Uterus (tissue), 4 donors: Measurements from ENCODE around the gene SLC44A4. TPM values are rescaled to one million over a fixed set of nuclear protein-coding genes. Genes with fewer than 3 reads are reported as not detected.
A peak's percentile ranks its signal among the peaks of the same experiment; 100 is the strongest.
"Not testable (repeated sequence)": the region's sequence is repeated elsewhere in the genome, so short reads cannot be mapped to it uniquely, and the experiment has no call there.

Experiments
- DNase-seq, 2 donors: peaks; one replicate each; pipeline ENCODE4 v3.0.0-alpha.2; 2019 to 2020
- H3K27ac ChIP-seq, 2 donors: fragments of 200-600 bp; sonication (generic); 1 replicate in 1 of 2; 2 replicates in 1 of 2; pipeline ENCODE4 v1.5.1; 2016 to 2018
- H3K27me3 ChIP-seq, 2 donors: fragments of 200-600 bp; sonication (generic); one replicate each; pipeline ENCODE4 v1.5.1; 2018 to 2019; ENCODE audit warnings: control low read depth in 1 of 2
- H3K36me3 ChIP-seq, 2 donors: fragments of 200-600 bp; sonication (generic); one replicate each; pipeline ENCODE4 v1.5.1; 2019; ENCODE audit warnings: control low read depth in 1 of 2
- H3K4me1 ChIP-seq, 2 donors: fragments of 200-600 bp; sonication (generic); one replicate each; pipeline ENCODE4 v1.5.1; 2018 to 2019; ENCODE audit warnings: control low read depth in 1 of 2
- H3K4me3 ChIP-seq, 2 donors: fragments of 200-600 bp; sonication (generic); 1 replicate in 1 of 2; 2 replicates in 1 of 2; pipeline ENCODE4 v1.5.1; 2018 to 2019; ENCODE audit warnings: mild to moderate bottlenecking in 1 of 2
- H3K9me3 ChIP-seq, 2 donors: fragments of 200-600 bp; sonication (generic); one replicate each; pipeline ENCODE4 v1.5.1; 2019; ENCODE audit warnings: control low read depth in 1 of 2
- POLR2A ChIP-seq, 2 donors: fragments of 450-650 bp; IDR thresholded peaks; one replicate each; pipeline ENCODE4 v1.6.1; 2016; ENCODE audit warnings: antibody characterized with exemption in 2 of 2, mild to moderate bottlenecking in 1 of 2, moderate library complexity in 1 of 2
- intact Hi-C: fragments of 100-400 bp; cut with DNase I; formaldehyde crosslinking; loops from one replicate; pipeline ENCODE4 v1.15.1; 2023; ENCODE audit warnings: low total_unique reads
- total RNA-seq, 4 donors: library from RNA; depleted of rRNA in 3 of 4; stranded (reverse); fragments of >200 nt in 3 of 4; gene quantifications; one replicate each; pipeline versions ENCODE4 v1.1.0 to v1.2.4, GENCODE V29; 2014 to 2023
- TF ChIP-seq, protein P1 (sequence below), 4 experiments: fragments of 200-600 bp in 2 of 4; fragments of 450-650 bp in 2 of 4; sonication (generic) in 2 of 4; IDR thresholded peaks; one replicate each; pipeline ENCODE4 v1.5.1; 2016 to 2019; ENCODE audit warnings: antibody characterized with exemption in 4 of 4, mild to moderate bottlenecking in 2 of 4, moderate library complexity in 1 of 4
- donor health status: DM: yes; HTN: yes; CAD: no.

SLC44A4 gene
- total RNA-seq, 4 donors from 2014 or later = 5.0 to 46.1 (median 5.8) TPM

DNA sequence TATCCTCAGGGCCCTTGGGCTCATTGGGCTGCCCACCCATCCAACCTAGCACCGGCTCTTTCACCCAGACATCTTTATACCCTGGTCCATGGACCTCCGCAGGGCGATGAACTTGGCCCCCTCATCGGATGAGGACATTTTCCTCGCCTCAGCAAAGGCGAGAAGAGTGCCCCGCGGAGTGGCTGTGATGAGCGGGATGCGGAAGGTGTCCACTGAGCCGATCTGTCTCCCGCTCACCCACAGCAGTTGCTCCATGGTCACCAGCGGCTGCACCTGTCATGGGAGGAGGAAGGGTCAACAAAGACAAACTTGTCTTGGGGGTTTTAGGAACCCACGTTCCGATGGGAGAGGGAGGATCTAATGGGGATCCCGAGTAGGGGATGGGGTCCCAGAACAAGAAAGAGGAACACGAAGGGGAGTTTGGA is 16.9 kb downstream of the SLC44A4 start:
- Histone ChIP-seq H3K9me3 (no peaks in the 10 kb centered on the region), H3K4me1 (peaks cover 0 to 4% of the 10 kb centered on the region in 2 donors), H3K27ac (peak overlapping the region; percentile 92 to 95), H3K36me3 (no peaks in the 10 kb centered on the region), H3K27me3 (no peaks in the 10 kb centered on the region), H3K4me3 (peak overlapping the region; percentile 67 to 90)
- DNase-seq = no peak
- no peak for TF ChIP-seq POLR2A (IDR thresholded peaks at IDR 0.05)
- TF ChIP-seq, protein P1, sequence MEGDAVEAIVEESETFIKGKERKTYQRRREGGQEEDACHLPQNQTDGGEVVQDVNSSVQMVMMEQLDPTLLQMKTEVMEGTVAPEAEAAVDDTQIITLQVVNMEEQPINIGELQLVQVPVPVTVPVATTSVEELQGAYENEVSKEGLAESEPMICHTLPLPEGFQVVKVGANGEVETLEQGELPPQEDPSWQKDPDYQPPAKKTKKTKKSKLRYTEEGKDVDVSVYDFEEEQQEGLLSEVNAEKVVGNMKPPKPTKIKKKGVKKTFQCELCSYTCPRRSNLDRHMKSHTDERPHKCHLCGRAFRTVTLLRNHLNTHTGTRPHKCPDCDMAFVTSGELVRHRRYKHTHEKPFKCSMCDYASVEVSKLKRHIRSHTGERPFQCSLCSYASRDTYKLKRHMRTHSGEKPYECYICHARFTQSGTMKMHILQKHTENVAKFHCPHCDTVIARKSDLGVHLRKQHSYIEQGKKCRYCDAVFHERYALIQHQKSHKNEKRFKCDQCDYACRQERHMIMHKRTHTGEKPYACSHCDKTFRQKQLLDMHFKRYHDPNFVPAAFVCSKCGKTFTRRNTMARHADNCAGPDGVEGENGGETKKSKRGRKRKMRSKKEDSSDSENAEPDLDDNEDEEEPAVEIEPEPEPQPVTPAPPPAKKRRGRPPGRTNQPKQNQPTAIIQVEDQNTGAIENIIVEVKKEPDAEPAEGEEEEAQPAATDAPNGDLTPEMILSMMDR (IDR thresholded peaks at IDR 0.05) = no peak
- intact Hi-C loops = no loop called here

DNA sequence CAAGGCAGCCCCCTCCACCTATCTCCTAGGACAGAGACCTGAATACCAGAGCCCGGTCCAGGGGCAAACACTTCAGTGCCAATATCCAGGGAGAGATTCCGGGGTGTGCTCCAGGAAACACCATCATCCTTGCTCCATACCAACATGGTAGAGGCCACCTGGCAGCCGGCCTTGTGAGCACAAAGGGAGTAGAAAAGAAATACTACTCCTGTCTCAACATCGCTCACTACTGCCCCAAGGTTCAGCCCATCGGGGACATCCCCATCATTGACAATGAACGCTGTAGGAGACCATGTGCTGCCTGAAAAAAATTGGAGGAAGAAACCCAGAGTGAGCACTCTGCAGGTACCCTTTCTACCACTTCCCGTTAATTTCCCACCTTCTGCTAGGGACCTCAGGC is 17.6 kb downstream of the SLC44A4 start:
- H3K4me3 ChIP-seq = no peak overlapping the region
- TF ChIP-seq, protein P1 (IDR thresholded peaks at IDR 0.05) = no peak
- no peak for TF ChIP-seq POLR2A (IDR thresholded peaks at IDR 0.05)
- H3K27ac ChIP-seq = no peak overlapping the region
- H3K36me3 ChIP-seq = no peaks in the 10 kb centered on the region
- intact Hi-C loops = no loop called here
- no peak for DNase-seq
- H3K9me3 ChIP-seq = no peaks in the 10 kb centered on the region
- peaks cover 0 to 4% of the 10 kb centered on the region in 2 donors for H3K4me1 ChIP-seq
- H3K27me3 ChIP-seq = no peaks in the 10 kb centered on the region

DNA sequence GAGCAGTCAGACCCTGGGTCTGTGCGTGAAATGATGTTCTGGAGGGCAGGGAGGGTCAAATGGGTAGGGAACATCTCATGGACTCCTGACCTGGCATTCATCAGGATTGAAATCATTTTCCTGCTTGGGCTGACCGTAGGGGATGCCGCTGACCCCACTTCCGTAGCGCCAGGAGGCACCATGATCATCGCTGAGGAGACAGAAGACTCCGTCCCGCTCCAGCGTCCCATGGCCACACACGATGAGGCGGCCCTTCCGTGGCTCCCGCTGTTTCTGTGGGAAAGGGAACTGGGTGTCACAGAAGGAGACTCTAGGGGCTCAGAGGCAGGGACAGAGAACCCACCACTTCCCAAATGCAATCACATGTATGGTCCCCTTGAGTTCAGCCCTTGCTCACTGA is 18.4 kb downstream of the SLC44A4 start:
- H3K27me3 ChIP-seq = no peaks in the 10 kb centered on the region
- H3K27ac ChIP-seq = no peak overlapping the region
- no peak for DNase-seq
- peaks cover 0 to 4% of the 10 kb centered on the region in 2 donors for H3K4me1 ChIP-seq
- no peak for TF ChIP-seq POLR2A (IDR thresholded peaks at IDR 0.05)
- TF ChIP-seq, protein P1 (IDR thresholded peaks at IDR 0.05) = no peak
- intact Hi-C loops = no loop called here
- no peaks in the 10 kb centered on the region for H3K36me3 ChIP-seq
- no peak overlapping the region for H3K4me3 ChIP-seq
- H3K9me3 ChIP-seq = no peaks in the 10 kb centered on the region

DNA sequence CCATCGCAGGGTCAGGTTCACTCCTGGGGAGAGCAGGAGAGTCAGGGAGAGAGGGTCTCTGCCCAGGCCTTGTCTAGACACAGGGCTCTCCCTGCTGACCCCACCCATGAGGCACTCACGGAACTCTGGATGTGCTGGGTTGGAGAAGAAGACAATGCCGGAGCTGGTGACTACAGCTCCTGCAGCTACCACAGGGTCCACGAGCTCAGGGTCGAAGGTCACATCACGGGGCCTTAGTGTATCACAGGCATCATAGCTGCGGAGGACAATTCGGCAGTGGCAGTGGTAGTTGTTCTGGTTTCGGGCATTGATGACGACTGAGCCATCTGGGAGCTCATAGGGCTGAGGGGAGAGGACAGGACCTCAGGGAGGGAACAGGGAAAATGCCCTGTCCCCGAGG is 18.9 kb downstream of the SLC44A4 start:
- Histone ChIP-seq H3K27ac (no peak overlapping the region), H3K9me3 (no peaks in the 10 kb centered on the region), H3K4me3 (no peak overlapping the region), H3K27me3 (no peaks in the 10 kb centered on the region), H3K36me3 (no peaks in the 10 kb centered on the region), H3K4me1 (peaks cover 0 to 4% of the 10 kb centered on the region in 2 donors)
- intact Hi-C loops = no loop called here
- no peak for DNase-seq
- TF ChIP-seq POLR2A (IDR thresholded peaks at IDR 0.05) = no peak
- TF ChIP-seq, protein P1 (IDR thresholded peaks at IDR 0.05) = no peak

DNA sequence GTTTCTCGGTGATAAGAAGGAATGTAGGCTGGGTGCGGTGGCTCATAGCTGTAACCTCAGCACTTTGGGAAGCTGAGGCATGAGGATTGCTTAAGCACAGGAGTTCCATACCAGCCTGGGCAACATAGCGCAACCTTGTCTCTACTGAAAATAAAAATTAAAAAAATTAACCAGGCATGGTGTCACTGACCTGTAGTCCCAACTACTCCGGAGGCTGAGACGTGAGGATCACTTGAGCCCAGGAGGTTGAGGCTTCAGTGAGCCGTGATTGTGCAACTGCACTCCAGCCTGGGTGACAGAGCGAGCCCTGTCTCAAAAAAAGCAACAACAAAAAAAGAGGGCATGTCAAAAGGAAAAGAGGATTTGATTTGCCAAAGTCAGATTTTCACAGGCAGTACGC is 20.1 kb downstream of the SLC44A4 start:
- no peak overlapping the region for H3K4me3 ChIP-seq
- DNase-seq = no peak
- intact Hi-C loops = no loop called here

DNA sequence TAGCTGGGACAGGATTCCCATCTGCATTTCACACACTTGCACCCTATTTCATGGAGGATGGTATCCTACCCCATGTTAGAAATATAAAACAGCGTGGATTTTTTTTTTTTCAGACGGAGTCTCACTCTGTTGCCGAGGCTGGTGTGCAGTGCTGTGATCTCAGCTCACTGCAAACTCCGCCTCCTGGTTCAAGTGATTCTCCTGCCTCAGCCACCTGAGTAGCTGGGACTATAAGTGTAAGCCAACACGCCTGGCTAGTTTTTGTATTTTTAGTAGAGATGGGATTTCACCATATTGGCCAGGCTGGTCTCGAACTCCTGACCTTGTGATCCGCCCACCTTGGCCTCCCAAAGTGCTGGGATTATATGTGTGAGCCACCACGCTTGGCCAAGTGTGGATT is 21.0 kb downstream of the SLC44A4 start:
- H3K36me3 ChIP-seq, H3K4me3 ChIP-seq, H3K9me3 ChIP-seq, H3K27ac ChIP-seq, intact Hi-C loops, H3K27me3 ChIP-seq, DNase-seq, H3K4me1 ChIP-seq: not testable (repeated sequence)

More for the DNA sequence above, 20.1 kb downstream of the SLC44A4 start:
- TF ChIP-seq POLR2A (IDR thresholded peaks at IDR 0.05) = no peak
- TF ChIP-seq, protein P1 (IDR thresholded peaks at IDR 0.05) = no peak
- Histone ChIP-seq H3K27ac (no peak overlapping the region), H3K27me3 (no peaks in the 10 kb centered on the region), H3K4me1 (peaks cover 0 to 4% of the 10 kb centered on the region in 2 donors), H3K9me3 (no peaks in the 10 kb centered on the region), H3K36me3 (no peaks in the 10 kb centered on the region)

DNA sequence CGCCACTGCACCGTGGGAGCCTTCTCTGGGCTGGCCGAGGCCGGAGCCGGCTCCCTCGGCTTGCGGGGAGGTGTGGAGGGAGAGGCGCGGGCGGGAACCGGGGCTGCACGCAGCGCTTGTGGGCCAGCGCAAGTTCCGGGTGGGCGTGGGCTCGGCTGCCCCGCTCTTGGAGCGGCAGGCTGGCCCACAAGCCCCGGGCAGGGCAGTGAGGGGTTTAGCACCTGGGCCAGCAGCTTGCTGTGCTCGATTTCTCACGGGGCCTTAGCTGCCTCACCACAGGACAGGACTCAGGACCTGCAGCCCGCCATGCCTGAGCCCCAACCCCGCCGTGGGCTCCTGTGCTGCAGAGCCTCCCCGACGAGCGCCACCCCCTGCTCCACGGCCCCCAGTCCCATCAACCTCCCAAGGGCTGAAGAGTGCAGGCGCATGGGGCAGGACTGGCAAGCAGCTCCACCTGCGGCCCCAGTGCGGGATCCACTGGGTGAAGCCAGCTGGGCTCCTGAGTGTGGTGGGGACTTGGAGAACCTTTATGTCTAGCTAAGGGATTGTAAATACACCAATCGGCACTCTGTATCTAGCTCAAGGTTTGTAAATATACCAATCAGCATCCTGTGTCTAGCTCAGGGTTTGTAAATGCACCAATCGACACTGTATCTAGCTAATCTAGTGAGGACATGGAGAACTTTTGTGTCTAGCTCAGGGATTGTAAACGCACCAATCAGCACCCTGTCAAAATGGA is 26.6 kb downstream of the SLC44A4 start:
- H3K4me1 ChIP-seq, H3K36me3 ChIP-seq, H3K4me3 ChIP-seq: not testable (repeated sequence)

More for the DNA sequence above, 26.6 kb downstream of the SLC44A4 start:
- DNase-seq, H3K27me3 ChIP-seq, intact Hi-C loops, H3K27ac ChIP-seq, H3K9me3 ChIP-seq: not testable (repeated sequence)
